Islet precursor cell (in vitro differentiated cells): Measurements from ENCODE around the gene FN3K.

Experiments used
- DNase-seq: peaks from one replicate; pipeline ENCODE4 v3.0.0-alpha.2; 2018

The FN3K gene

GRCh38 chr17:82734987-82735866 lies at the start of gene FN3K:
Gene FN3K (plus strand): TSS chr17:82735615. CDS start chr17:82735637, 22 bp downstream.
- DNase-seq = peak; percentile 84

GRCh38 chr17:82686366-82687324 lies 48.8 kb upstream of the FN3K start:
- DNase-seq = no peak

GRCh38 chr17:82687375-82687861 lies 48.0 kb upstream of the FN3K start:
- DNase-seq = peak; percentile 54

GRCh38 chr17:82687871-82688270 lies 47.5 kb upstream of the FN3K start:
- no peak for DNase-seq

- DNase-seq = peak; percentile 52
Measured at GRCh38 chr17:82689077-82689476, 46.3 kb upstream of the FN3K start.

GRCh38 chr17:82690786-82691489 lies 44.5 kb upstream of the FN3K start:
- DNase-seq = no peak

- DNase-seq = no peak
Measured at GRCh38 chr17:82691714-82692113, 43.7 kb upstream of the FN3K start.

GRCh38 chr17:82692268-82692667 lies 43.1 kb upstream of the FN3K start:
- no peak for DNase-seq

GRCh38 chr17:82693168-82693867 lies 42.1 kb upstream of the FN3K start:
- no peak for DNase-seq

GRCh38 chr17:82694647-82695046 lies 40.8 kb upstream of the FN3K start:
- DNase-seq = no peak

GRCh38 chr17:82696259-82696658 lies 39.2 kb upstream of the FN3K start:
- no peak for DNase-seq

GRCh38 chr17:82696916-82697807 lies 38.3 kb upstream of the FN3K start:
- peak; percentile 61 for DNase-seq

GRCh38 chr17:82697808-82698064 lies 37.7 kb upstream of the FN3K start:
- DNase-seq = no peak

GRCh38 chr17:82698065-82698973 lies 37.1 kb upstream of the FN3K start, which contains the start of gene RAB40B:
Gene RAB40B (minus strand): TSS chr17:82698698. CDS start chr17:82698596, 102 bp downstream.
- DNase-seq = peak; percentile 100

GRCh38 chr17:82698974-82699442 lies 36.4 kb upstream of the FN3K start:
- DNase-seq = no peak

GRCh38 chr17:82699551-82699950 lies 35.9 kb upstream of the FN3K start:
- no peak for DNase-seq

- no peak for DNase-seq
Measured at GRCh38 chr17:82702231-82702927, 33.0 kb upstream of the FN3K start.

- DNase-seq = no peak
Measured at GRCh38 chr17:82703036-82703745, 32.2 kb upstream of the FN3K start.
